Umbilical cord (tissue), 2 donors: ENCODE measurements around the gene NHLRC4. TPM values are rescaled to one million over a fixed set of nuclear protein-coding genes. Genes with fewer than 3 reads are reported as not detected.

Experiments
- DNase-seq: peaks from one replicate; pipeline ENCODE4 v3.0.0-alpha.2; 2015; ENCODE audit warnings: low spot score
- total RNA-seq: library from RNA; depleted of rRNA; stranded (reverse); fragments of >200 nt; gene quantifications from one replicate; pipeline ENCODE4 v1.2.3, GENCODE V29; 2014; ENCODE audit warnings: low replicate concordance; ENCODE audit not compliant: insufficient read depth

Gene NHLRC4
- total RNA-seq, 1 donor from 2014 or later: 0.48 TPM

DNA sequence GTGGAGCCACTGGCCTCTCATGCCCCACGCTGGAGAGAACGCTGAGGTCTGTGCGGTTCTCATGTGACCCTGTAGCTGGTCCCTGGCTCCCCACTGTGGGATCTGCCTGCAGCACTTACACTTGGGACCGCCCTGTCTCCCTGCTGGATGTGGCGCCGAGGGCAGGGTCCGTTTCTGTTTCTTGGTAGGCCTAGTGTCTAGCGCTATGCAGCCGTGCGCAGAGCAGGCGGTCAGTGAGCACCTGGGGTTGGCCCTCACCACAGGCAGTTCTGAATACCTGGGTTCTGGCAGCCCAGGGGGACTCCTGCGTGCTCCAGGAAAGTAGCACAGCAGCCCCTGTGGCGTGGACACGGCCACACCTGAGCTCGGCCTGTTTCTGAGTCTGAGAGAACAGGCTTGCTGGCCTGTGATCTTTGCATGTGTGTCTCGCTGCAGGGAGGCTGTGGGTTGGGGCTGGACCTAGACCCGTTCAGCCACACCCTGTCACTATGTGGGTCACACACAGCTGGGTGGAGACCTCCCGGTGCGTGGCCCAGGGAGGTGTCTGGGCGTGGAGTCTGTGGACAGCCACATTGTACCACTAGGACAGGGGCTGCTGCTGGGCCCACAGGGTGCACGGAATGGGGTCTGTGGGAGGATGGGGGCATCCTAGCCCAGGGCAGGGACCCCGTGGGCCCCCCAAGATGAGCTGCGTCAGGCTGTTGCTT is 36.5 kb upstream of the NHLRC4 start:
- no peak for DNase-seq

DNA sequence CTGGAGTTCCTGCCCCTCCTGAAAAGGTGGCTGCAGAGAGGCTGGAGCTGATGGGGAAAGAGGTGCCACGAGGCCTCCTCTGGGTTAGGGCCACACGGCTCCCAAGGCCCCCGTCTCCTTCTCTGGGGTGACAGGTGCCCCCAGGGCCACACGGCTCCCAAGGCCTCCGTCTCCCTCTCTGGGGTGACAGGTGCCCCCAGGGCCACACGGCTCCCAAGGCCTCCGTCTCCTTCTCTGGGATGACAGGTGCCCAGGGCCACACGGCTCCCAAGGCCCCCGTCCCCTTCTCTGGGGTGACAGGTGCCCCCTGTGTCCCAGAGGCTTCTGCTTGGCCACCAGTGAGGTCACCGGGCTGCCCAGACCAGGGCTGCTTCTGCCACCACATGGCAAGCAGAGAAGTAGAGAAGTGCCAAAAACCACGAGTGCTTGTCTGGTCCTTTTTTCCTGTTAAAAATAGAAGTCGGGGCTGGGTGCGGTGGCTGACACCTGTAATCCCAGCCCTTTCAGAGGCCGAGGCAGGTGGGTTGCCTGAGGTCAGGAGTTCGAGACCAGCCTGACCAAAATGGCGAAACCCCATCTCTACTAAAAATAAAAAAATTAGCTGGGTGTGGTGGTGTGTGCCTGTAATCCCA is 35.2 kb upstream of the NHLRC4 start:
- DNase-seq: no peak

DNA sequence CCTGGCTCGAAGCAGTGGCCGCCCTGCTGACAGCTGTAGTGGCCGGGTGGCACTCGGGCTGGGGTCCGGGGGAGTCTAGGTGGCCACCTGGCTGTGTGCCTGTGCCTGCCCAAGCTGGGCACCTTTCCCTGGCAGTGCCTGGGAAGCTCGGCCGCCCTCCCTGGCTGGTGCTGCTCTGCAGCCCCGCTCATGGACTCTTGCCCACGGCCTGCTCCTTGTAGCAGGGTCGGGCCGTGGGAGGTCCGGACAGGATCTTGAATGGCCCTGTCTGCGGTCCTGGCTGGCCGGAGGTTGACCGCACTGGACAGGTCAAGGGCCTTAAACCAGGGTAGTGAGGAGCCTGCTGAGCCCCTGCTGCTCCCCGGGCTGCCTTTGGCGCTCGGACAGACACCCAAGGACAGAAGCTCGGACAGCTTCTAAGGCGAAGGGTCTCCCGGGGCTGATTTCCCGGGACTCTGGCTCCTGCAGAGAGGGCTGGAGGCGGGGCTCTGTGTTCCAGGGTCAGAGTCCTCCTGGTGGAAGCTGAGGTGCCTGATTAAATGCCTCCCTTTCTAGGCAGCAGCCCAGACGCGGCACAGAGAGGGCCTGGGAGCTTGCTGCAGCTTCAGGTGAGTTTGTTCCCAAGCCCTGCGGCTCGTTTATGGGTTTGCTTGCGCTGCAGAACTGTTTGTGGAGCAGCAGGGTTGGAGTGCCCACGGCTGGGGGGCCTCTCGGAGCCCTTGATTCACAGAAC is 33.2 kb upstream of the NHLRC4 start:
- DNase-seq: no peak

DNA sequence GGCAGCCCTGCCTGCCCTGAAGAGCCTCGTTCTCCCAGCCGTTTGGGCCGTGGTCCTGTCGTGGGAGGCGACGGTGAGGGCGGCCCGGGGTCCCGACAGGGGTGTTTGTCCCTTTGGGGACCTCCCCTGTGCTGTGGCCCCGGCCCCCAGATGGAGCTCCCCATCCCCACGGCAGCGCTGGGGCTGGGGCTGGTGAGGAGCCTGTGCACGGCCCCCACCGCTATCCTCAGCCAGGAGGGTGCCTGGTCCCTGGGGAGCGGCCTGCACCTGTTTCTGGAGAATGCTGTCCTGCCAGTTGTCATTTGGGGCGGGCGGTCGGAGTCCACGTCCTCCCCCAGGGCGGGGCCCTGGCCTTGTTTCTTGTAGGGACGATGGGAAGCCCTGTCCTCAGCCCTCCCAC is 32.7 kb upstream of the NHLRC4 start:
- DNase-seq: peak; percentile 16

DNA sequence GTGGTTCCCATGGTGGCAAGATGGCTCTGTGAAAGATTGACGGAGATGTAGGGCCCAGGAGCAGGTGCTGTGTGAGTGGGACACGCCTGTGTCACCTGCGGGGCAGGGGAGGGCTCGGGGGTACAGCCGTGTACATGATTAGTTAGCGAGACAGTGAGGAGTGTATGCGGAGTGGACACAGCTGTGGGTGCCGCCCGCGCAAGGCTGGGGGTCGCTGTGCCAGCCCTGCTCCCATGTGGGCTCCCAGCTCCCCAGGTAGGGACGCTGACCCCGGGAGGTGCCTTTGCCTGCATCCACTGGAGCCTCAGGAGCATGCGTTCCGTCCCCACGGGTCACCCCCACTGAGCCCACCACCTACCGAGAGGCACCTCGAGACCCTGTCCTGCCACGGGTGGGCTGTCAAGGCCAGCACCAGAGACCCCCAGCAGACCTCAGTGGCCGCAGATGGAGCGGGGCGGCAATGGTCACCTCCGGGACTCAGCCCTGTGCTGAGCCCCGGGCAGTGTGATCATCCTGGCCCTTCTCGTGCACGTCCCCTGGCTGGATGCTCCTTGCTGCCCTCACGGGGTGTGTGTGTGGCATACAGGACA is 31.9 kb upstream of the NHLRC4 start:
- DNase-seq: no peak

DNA sequence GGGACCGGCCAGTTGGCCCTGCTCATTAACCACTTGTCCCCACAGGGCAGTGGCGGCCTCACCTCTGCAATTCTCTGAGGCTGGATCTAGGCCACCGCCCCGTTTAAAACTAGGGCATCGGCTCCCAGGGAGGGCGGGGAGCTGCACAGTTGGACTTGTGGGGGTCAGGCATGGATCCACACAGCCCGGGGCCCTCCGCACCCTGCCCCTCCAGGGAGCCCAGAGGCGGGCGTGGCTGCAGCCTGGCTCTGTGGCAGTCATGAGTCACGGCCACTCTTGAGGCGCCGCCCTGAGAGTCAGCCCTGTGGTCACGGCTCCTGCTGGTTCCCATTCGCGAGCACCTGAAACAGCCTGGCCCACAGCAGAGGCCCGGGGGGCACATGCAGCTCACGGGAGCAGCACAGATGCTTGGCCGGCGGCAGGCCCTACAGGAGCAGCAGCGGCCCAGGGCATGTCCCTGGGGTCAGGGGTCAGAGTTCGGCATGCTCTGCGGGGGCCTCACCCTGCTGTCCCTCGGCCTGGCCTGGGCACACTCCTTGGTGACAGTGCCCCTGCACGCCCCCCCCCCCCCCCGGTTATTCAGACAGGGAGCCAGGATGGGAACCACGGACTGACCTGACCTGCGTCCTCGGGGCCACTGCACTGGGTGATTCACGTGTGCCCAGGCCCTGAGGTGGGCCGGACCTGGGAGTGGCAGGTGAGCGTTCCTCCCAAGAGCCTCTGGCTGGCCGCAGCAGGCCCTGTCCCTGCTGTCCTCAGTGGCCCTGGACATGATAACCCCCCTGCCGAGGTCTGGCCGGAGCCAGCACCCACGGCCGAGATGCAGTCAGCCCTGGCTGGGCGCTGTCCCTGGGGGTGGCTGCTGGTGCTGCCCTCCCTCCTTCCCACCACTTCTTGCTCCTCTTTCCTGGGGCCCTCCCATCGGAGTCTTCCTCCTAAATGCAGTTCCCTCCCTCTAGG is 31.1 kb upstream of the NHLRC4 start:
- no peak for DNase-seq

DNA sequence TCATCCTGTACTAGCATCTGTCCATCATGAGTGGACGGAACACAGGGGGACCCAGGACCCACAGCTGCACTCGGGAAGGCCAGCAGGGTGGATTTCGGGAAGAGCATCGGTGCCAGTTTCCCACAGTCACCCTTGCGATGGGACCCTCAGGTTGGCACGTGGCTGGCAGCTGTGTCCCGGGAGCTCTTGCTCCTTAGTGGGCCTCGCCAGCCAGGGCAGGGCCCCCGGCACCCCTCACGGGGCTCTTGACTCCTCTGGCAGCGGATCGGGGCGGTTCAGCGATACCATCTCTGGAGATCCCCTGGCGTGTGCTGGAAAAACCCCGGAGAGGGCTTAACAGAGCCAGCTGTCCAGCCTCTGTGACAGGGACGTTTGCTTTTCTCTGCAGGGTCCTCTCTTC is 30.1 kb upstream of the NHLRC4 start:
- no peak for DNase-seq

DNA sequence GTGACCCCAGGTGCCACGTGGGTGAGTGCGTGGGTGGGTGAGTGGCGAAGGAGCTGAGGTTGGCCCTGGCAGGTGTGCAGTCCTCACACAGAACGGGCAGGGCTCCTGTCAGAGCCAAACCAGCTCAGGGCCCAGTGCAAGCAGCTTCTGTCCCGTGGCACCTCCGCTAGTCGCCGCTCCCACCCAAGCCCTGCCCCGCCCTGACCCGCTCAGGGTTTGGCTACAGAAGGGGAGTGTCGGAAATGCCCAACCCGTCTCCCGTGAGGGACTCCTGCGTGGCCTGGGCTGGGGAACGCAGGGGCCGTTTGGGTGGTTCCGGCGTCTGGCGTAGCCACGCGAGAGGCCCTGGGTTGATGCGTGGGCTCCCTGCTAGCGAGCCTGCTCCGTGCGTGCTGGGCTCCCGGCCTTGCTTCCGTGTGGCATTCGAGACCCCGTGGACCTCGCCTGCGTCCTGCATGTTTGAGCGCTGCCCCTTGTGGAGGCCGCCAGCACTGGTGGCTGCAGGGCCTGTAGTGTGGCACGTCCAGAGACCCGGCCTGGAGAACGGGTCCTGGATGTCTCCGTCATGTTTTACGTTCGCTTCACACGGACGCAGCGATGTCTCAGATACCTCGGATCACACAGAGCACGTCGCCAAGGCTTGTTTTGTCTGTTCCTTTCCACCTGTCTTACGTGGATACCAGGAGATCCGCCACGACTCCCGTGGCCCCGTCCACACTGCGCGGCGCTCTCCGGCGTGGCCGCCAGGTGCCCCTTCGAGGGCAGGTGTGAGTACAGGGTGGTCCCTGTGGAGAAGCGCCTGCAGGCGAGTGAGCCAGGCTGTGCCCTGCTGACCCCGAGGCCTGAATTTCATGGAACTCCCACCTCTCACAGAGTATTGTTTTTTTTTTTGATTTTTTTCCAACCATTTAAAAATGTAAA is 29.1 kb upstream of the NHLRC4 start:
- no peak for DNase-seq

DNA sequence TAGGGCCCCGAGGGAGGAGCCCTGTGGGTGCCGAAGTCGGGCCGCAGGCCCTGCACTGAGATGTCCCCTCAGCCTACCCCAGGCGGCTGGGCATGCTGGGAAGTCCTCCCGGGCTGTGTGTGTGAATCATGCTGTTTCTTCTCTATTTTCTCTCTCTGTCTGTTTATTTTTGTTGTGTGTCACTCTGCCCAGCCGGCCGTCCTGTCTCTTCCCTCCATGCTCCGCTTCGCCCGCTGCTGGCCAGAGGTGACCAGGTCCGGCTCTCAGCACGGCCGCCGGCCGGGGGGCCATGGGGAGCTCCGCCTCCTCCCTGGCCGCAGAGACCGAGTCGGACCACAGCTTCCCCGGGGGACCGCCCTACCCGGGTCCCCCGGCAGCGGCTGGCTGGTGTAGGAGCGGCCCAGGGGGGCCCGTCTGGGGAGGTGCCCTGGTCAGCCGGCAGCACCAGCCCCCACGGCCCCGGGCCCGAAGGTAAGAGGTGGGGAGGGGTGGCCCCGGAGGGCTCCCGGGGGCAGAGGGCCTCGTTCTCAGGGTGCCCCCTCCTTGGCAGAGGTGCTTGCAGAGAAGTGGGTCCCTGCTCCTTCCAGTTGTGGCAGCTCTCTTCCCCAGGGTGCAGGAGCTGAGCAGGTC is 26.8 kb upstream of the NHLRC4 start:
- DNase-seq: no peak

DNA sequence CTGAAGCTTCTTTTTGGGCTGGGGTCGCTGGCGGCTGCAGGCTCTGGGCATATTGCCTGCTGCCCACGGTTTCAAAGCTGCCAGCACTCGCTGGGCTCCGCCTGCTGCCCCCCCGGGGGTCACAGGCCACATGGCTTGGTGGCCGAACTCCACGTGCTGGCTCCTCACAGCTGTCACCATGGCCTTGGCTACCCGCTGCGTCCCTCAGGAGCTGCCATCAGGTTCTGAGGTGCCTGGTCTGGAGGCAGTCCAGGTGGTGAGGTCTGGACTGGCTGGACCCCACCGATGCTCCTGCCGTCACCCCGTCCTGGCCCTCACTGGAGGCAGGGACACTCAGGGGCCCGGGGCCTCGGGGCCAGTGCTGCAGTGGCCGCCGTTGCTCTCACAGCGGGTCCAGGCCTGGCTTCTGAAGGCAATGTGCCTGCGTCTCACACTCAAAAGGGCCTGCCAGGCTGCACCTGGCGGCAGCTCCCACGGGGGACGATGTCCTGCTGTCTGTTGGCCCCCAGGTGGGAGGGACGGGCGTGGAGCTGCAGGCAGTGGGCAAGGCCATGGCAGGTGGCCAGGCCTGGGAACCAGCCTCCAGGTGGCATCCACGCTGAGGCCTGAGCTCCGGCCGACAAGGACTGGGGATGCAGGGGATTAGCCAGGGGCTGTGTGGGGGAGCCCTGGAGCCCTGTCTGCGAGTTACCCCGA is 26.0 kb upstream of the NHLRC4 start:
- DNase-seq: no peak

DNA sequence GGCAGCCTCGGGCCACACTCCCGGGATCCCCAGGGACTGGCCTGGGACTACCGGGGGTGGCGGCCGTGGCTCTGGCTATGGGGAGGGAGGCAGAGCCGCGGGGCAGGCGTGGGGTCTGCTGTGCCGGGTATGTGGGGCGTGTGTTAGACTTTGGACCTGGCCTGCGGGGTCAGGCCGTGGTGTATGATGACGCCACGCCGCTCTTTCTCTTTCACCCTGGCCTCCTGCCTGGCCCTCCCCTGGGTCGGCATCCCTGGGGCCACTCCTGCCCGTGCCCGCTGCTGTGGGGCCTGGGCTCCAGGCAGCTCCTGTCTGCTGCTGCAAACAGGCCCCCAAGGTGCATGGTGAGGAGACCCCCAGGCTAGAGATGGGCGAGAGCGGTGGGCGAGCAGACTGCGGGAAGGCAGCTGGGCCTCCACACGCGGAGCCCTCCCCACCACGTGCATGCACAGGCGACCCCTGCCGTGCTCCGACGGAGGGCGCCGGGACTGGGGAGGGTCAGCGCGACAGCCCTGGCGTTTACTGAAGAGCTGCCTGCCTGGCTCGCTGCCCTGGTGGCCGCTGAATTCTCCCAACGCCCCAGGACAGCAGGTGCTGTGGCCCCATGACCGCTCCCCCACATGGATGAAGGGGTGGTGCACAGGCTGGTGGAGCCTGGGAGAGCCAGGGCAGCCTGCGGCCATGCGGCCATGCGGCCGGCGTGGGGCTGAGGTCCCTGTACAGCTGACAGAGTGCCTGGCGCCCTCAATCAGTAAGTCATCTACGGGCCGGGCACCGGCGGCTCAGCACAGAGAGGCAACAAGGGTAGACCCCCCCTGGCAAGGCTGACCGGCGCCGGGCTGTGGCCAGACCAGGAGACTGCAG is 23.3 kb upstream of the NHLRC4 start:
- no peak for DNase-seq

DNA sequence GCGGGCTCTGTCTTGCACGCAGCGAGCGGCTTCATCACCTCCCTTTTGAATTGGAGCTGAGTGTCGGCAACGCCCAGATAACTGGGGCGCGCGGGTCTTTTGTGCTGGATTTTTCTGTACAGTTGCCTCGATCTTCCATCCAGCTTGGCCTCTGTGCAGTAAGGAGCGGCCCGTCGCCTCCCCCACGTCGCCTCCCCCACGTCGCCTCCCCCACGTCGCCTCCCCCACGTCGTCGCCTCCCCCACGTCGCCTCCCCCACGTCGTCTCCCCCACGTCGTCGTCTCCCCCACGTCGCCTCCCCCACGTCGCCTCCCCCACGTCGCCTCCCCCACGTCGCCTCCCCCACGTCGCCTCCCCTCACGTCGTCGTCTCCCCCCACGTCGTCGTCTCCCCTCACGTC is 22.3 kb upstream of the NHLRC4 start:
- DNase-seq: no peak

DNA sequence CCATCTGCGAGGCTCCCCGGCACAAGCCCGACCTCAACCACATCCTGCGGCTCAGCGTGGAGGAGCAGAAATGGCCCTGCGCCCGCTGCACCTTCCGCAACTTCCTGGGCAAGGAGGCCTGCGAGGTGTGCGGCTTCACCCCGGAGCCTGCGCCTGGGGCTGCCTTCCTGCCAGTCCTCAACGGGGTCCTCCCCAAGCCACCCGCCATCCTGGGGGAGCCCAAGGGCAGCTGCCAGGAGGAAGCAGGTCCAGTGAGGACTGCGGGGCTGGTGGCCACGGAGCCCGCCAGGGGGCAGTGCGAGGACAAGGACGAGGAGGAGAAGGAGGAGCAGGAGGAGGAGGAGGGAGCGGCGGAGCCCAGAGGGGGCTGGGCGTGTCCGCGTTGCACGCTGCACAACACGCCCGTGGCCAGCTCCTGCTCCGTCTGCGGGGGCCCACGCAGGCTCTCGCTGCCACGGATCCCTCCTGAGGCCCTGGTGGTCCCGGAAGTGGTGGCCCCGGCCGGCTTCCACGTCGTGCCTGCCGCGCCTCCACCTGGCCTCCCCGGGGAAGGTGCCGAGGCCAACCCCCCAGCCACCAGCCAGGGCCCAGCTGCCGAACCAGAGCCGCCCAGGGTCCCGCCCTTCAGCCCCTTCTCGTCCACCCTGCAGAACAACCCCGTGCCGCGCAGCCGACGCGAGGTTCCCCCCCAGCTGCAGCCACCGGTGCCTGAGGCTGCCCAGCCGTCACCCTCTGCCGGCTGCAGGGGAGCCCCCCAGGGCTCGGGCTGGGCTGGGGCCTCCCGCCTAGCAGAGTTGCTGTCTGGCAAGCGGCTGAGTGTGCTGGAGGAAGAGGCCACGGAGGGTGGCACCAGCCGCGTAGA is 19.7 kb upstream of the NHLRC4 start:
- DNase-seq: peak; percentile 35

DNA sequence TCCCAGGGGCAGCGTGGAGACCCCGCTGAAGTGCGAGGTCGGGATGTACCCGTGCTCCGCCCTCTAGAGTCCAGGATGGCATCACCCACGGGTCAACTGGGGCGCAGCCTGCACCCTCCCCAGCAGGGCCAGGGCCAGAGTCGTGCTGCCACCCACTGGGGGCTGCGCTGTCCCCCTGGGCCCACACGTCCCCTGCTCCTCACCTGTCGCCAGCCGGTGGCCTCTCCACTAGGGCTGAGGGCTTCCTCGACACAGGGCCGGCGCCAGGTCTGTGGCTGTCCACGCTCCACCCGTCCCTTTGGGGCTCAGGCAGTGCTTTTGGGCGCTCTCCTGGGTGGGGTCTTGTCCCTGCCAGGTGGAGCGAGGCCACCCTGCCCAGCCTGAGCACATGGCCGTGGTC is 18.2 kb upstream of the NHLRC4 start:
- DNase-seq: no peak

DNA sequence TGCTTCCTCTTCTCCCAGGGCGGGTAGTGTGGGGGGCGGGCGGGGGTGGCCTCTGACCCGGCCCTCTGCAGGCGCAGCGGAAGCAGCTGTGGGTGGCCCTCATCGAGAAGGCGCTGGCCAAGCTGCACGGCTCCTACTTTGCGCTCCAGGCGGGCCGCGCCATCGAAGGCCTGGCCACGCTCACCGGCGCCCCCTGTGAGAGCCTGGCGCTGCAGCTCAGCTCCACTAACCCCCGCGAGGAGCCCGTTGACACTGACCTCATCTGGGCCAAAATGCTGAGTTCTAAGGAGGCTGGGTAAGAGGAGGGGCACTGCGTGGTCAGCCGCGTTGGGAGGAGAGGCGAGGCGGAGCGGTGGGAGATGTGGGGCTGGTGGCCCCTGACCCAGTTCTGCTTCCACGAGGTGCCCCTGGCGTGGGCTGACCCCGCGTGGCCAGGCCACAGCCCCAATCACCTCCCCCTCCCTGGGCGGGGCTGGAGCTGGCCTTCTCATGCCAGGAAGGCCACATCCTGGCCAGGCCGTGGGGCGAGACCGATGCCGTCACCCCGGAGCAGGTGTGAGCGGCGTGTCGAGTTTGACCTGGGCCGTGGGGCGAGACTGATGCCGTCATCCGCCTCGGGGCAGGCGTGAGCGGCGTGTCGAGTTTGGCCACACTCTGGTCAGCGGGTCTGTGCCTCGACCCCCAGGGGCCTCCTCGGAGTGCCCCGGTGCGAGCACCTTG is 17.1 kb upstream of the NHLRC4 start:
- DNase-seq: no peak

DNA sequence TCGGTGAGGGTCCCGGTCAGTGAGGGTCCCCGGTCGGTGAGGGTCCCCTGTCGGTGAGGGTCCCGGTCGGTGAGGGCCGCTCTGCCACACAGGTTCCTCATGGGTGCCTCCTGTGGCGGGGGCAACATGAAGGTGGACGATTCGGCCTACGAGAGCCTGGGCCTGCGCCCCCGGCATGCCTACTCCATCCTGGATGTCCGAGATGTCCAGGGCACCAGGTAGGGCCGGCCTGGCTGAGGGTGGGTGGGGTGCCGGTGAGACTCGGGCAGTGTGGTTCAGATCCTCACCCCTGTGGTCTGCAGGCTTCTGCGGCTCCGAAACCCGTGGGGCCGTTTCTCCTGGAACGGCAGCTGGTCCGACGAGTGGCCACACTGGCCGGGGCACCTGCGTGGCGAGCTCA is 15.6 kb upstream of the NHLRC4 start:
- no peak for DNase-seq

DNA sequence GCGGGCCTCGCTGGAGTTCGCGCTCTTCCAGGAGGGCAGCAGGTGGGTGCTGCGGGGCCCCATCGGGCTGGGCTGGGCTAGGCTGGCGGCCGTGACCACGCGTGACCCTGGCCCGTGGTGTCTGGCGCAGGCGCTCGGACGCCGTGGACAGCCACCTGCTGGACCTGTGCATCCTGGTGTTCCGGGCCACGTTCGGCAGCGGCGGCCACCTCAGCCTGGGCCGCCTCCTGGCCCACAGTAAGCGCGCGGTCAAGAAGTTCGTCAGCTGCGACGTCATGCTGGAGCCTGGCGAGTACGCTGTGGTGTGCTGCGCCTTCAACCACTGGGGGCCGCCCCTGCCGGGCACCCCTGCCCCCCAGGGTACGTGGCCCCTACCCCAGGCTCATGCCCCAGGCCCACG is 14.6 kb upstream of the NHLRC4 start:
- DNase-seq: no peak
